GM21825 (cell line): ENCODE data around the gene CACNA1D.

Experiments
- ATAC-seq: cut with Tn5 transposase; IDR thresholded peaks from one replicate; pipeline ENCODE4 v1.9.1; 2021; ENCODE audit warnings: mild to moderate bottlenecking, moderate library complexity; ENCODE audit not compliant: unreplicated experiment

CACNA1D gene

DNA sequence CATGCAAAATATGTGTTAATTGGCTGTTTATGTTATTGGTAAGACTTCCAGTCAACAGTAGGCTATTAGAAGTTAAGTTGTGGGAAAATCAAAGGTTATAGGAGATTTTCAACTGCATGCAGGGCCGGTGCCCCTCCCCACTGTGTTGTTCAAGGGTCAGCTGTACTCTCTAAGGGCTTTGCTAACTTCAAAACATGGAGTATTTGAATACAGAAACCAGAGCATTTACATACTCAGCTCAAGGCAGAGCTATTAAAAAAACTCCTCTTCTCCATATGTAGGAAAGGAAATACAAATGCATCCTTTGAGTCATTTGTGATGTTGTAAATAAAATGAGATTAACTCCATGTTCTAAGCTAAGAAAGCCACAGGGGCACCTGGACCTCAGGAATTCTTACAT lies 368.7 kb downstream of the CACNA1D start:
- no peak for ATAC-seq
